GM12878 (cell line): ENCODE measurements around the gene DCAF15. TPM values are rescaled to one million over a fixed set of nuclear protein-coding genes. Genes with fewer than 3 reads are reported as not detected.

ENCODE experiments used
- ATAC-seq: fragments of 200-7000 bp; cut with Tn5 transposase; 3 replicates; pipeline ENCODE4 v1.9.1; 2020; ENCODE audit warnings: mild to moderate bottlenecking, moderate library complexity
- BruUV-seq: library from RNA; stranded (reverse); fragments of 400-500 nt; replicated peaks from 2 replicates; lab custom pipeline; 2021; lab: Mats Ljungman, UMichigan
- CTCF ChIA-PET: fragments of 300-600 bp; sonication (Branson Sonifier 250); formaldehyde crosslinking; extraction: SDS; loops from one replicate; lab custom pipeline; 2021; ENCODE audit warnings: inconsistent platforms; lab: Yijun Ruan, JAX
- POLR2A ChIA-PET: fragments of 350-600 bp; formaldehyde crosslinking; extraction: SDS; loops from one replicate; lab custom pipeline; 2021; ENCODE audit warnings: inconsistent platforms; lab: Charles Lee
- RAD21 ChIA-PET: fragments of 300-600 bp; sonication (Branson Sonifier 250); formaldehyde crosslinking; loops from one replicate; lab custom pipeline; 2023; ENCODE audit warnings: antibody characterized with exemption; ENCODE audit not compliant: unreplicated experiment; lab: Charles Lee
- SMC1A ChIA-PET: fragments of 300-600 bp; sonication (Branson Sonifier 250); formaldehyde crosslinking; loops from one replicate; lab custom pipeline; 2023; ENCODE audit not compliant: unreplicated experiment, uncharacterized antibody; lab: Charles Lee
- DNase-seq: peaks from one replicate; pipeline ENCODE4 v3.0.0-alpha.2; 2011; ENCODE audit warnings: low read depth, low spot score
- FAIRE-seq: peaks from 3 replicates; lab custom pipeline; 2011; peaks lifted over from hg19 to GRCh38; lab: Jason Lieb, UNC
- H2AFZ ChIP-seq: 2 replicates; pipeline ENCODE4 v1.6.0; 2011; ENCODE audit warnings: low read depth, low read length, control low read depth; ENCODE audit not compliant: control insufficient read depth
- H3K27ac ChIP-seq: 2 replicates; pipeline ENCODE4 v1.5.1; 2011; ENCODE audit warnings: control low read depth; ENCODE audit not compliant: control insufficient read depth, insufficient read depth
- H3K27me3 ChIP-seq, 2 experiments: replicated peaks in 1 of 2; 2 replicates each; pipeline versions ENCODE4 v1.6.0 to v1.6.1; 2011; ENCODE audit warnings: low read length in 1 of 2; ENCODE audit not compliant: control insufficient read depth in 2 of 2, insufficient read depth in 2 of 2
- H3K36me3 ChIP-seq, 2 experiments: 2 replicates each; pipeline ENCODE4 v1.5.1; 2011; ENCODE audit warnings: low read length in 1 of 2; ENCODE audit not compliant: control insufficient read depth in 2 of 2, insufficient read depth in 2 of 2
- H3K4me1 ChIP-seq: 2 replicates; pipeline ENCODE4 v1.6.1; 2011; ENCODE audit warnings: mild to moderate bottlenecking, low read length, moderate library complexity, mixed read lengths; ENCODE audit not compliant: control insufficient read depth, insufficient read depth
- H3K4me2 ChIP-seq: 2 replicates; pipeline ENCODE4 v1.6.0; 2011; ENCODE audit warnings: control low read depth; ENCODE audit not compliant: control insufficient read depth, insufficient read depth
- H3K4me3 ChIP-seq: fragments of 200-600 bp; sonication (generic); 2 replicates; pipeline ENCODE4 v1.5.1; 2016
- H3K79me2 ChIP-seq: 2 replicates; pipeline ENCODE4 v1.6.0; 2011; ENCODE audit warnings: low read length; ENCODE audit not compliant: control insufficient read depth, insufficient read depth
- H3K9ac ChIP-seq: 2 replicates; pipeline ENCODE4 v1.8.0; 2011; ENCODE audit warnings: low read length, control low read depth, mixed read lengths; ENCODE audit not compliant: control insufficient read depth, insufficient read depth
- H3K9me3 ChIP-seq: replicated peaks from 3 replicates; pipeline ENCODE4 v1.5.1; 2011; ENCODE audit warnings: mild to moderate bottlenecking, low read length; ENCODE audit not compliant: control insufficient read depth, insufficient read depth
- H4K20me1 ChIP-seq: 2 replicates; pipeline ENCODE4 v1.6.0; 2011; ENCODE audit not compliant: control insufficient read depth, insufficient read depth
- KAT2A ChIP-seq: conservative IDR thresholded peaks from 2 replicates; pipeline ENCODE4 v1.6.1; 2011; ENCODE audit warnings: low read depth, low read length; ENCODE audit not compliant: control insufficient read depth
- NFYB ChIP-seq: IDR thresholded peaks from 2 replicates; pipeline ENCODE4 v1.6.1; 2011; ENCODE audit warnings: low read depth, mild to moderate bottlenecking, low read length, improper control_type of control experiment, moderate library complexity; ENCODE audit not compliant: insufficient read depth
- PAX5 ChIP-seq: IDR thresholded peaks from 2 replicates; pipeline ENCODE4 v1.6.1; 2011; ENCODE audit warnings: low read depth, low read length, borderline replicate concordance
- POLR2AphosphoS2 ChIP-seq: IDR thresholded peaks from 2 replicates; pipeline ENCODE4 v1.6.1; 2011; ENCODE audit warnings: low read depth, mild to moderate bottlenecking, low read length, improper control_type of control experiment, moderate library complexity
- SMC3 ChIP-seq: IDR thresholded peaks from 2 replicates; pipeline ENCODE4 v1.6.1; 2011; ENCODE audit warnings: low read length, improper control_type of control experiment, borderline replicate concordance
- SP1 ChIP-seq: IDR thresholded peaks from one replicate; pipeline ENCODE4 v1.6.1; 2011; ENCODE audit warnings: low read depth, low read length
- TARDBP ChIP-seq: IDR thresholded peaks from 2 replicates; pipeline ENCODE4 v1.6.1; 2016; ENCODE audit warnings: borderline replicate concordance
- TCF12 ChIP-seq: IDR thresholded peaks from 2 replicates; pipeline ENCODE4 v1.6.1; 2011; ENCODE audit warnings: low read depth, mild to moderate bottlenecking, low read length
- ZNF217 ChIP-seq: fragments of 450-650 bp; IDR thresholded peaks from 2 replicates; pipeline ENCODE4 v1.6.1; 2017; ENCODE audit warnings: antibody characterized with exemption, mild to moderate bottlenecking
- ZNF622 ChIP-seq: fragments of 450-650 bp; IDR thresholded peaks from 2 replicates; pipeline ENCODE4 v1.6.1; 2017; ENCODE audit warnings: mild to moderate bottlenecking, inconsistent platforms
- WGBS: methylation state at CpG from one replicate; pipeline ENCODE4 v1.1.6; 2016; ENCODE audit warnings: low lambda C conversion rate; ENCODE audit not compliant: insufficient replicate concordance, insufficient coverage; ENCODE audit errors: missing lambda C conversion rate; 5-methylcytosine and 5-hydroxymethylcytosine counted together
- in situ Hi-C: fragments of 300-500 bp; cut with MboI; formaldehyde crosslinking; loops from 9 replicates; pipeline ENCODE4 v1.14.3; 2018; ENCODE audit warnings: mixed read lengths
- intact Hi-C: fragments of 100-400 bp; cut with micrococcal nuclease; formaldehyde crosslinking; loops from one replicate; pipeline ENCODE4 v1.14.2; 2022; ENCODE audit not compliant: unreplicated experiment
- polyA plus RNA-seq, 11 experiments: library from polyadenylated mRNA; depleted of rRNA in 4 of 11; unstranded in 6 of 11; stranded (reverse) in 5 of 11; fragments of >200 nt; fragmentation: Nextera tagmentation in 4 of 11; fragmentation: Illumina TruSeq in 1 of 11; extraction: Ambion mirVana in 4 of 11; extraction: Trizol in 1 of 11; gene quantifications; 1 replicate in 1 of 11; 2 replicates in 10 of 11; pipeline versions ENCODE4 v1.2.1 to v1.2.3, GENCODE V29; 2011 to 2016; ENCODE audit warnings: inconsistent platforms in 2 of 11, missing spikeins in 2 of 11, low read depth in 1 of 11
- total RNA-seq, 4 experiments: library from RNA; depleted of rRNA in 3 of 4; stranded (reverse); fragments of >200 nt in 3 of 4; fragmentation: Illumina TruSeq in 1 of 4; extraction: Trizol in 1 of 4; gene quantifications; 2 replicates each; pipeline versions ENCODE4 v1.2.1 to v1.2.3, GENCODE V29; 2013 to 2021
- TF ChIP-seq, protein P1 (sequence below): IDR thresholded peaks from 2 replicates; pipeline ENCODE4 v1.6.1; 2011; ENCODE audit warnings: low read depth, mild to moderate bottlenecking, low read length, moderate library complexity, borderline replicate concordance; ENCODE audit errors: extremely low read depth
- TF ChIP-seq, protein P2 (sequence below): IDR thresholded peaks from 2 replicates; pipeline ENCODE4 v1.6.1; 2012; ENCODE audit warnings: low read length, inconsistent platforms
- TF ChIP-seq, protein P3 (sequence below): fragments of 450-650 bp; IDR thresholded peaks from 2 replicates; pipeline ENCODE4 v1.6.1; 2017; ENCODE audit warnings: mild to moderate bottlenecking, moderate library complexity
- TF ChIP-seq, protein P4 (sequence below): fragments of 450-650 bp; IDR thresholded peaks from 2 replicates; pipeline ENCODE4 v1.6.1; 2016; ENCODE audit warnings: mild to moderate bottlenecking, moderate library complexity, borderline replicate concordance

Gene DCAF15
- total and polyA plus RNA-seq, 10 of the 15 experiments (the other 5 are each of a cell fraction or from before 2014, with no cell fraction given) = 0.16 to 63.4 (median 26.6) TPM

DNA sequence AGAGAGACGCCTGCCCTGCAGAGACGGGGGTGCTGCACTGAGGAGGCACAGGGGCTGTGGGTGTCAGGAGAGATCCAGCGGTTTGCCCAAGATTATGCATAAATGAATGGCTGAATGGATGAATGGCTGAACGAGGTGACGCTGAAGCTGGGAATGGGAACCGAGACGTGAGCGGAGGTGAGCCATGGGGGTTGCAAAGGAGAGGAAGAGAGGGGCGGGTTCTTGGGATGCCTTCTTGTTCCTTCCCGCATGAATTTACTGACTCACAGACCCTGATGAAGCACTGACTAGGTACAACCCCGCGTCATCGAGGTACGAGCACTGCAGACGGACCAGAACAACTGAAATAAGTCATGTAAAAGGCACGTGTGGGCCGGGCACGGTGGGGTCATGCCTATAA lies 16.7 kb downstream of the DCAF15 start (continued):
- no peak for TF ChIP-seq POLR2AphosphoS2
- TF ChIP-seq, all 136 proteins: peak for 0

DNA sequence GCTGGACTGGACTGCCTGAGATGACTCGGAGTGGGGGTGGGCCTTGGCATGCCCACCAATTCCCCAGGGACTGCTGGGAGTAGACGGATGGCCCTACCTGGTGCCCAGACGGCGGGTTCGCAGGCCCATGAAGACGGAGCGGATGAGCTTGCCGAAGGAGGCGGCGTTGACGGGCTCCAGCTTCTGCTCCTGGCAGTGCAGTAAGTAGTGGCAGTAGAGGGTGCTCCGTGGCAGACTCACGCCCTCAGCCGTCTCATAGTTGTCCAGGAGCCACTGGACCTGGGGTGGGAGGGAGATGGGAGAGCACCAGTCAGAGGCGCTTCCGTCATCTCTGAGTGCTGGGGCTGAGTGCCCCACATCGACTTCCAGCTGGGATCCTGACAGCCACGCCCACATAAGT lies 17.6 kb downstream of the DCAF15 start:
- Histone ChIP-seq H3K9me3 (no peaks in the 10 kb centered on the region), H3K27ac (no peak overlapping the region), H3K4me3 (no peak overlapping the region), H3K4me2 (no peak overlapping the region), H3K79me2 (no peaks in the 10 kb centered on the region), H4K20me1 (no peaks in the 10 kb centered on the region), H3K36me3 (peaks cover 0 to 5% of the 10 kb centered on the region in 2 experiments; a peak in 3 of 4 replicates), H3K27me3 (no peaks in the 10 kb centered on the region), H2AFZ (no peak overlapping the region), H3K9ac (no peak overlapping the region), H3K4me1 (no peaks in the 10 kb centered on the region)
- ATAC-seq (no peak), FAIRE-seq (no peak), DNase-seq (no peak)
- SMC1A ChIA-PET = no interaction called here
- in situ Hi-C loops (no loop called here), intact Hi-C loops (no loop called here)
- WGBS = 96% methylated on average over 17 of the region's 18 CpGs
- RAD21 ChIA-PET = no interaction called here
- CTCF ChIA-PET = no interaction called here
- POLR2A ChIA-PET = interaction anchor here (0.6 kb wide), 1 partner anchor 37 kb away, joined by 4 read pairs; no protein-coding TSS in a partner anchor
- BruUV-seq = no TSS peak
- TF ChIP-seq ZNF622 (no peak), SP1 (no peak), TCF12 (no peak), NFYB (no peak), KAT2A (no peak), TARDBP (no peak), ZNF217 (no peak), SMC3 (no peak), PAX5 (no peak)
- TF ChIP-seq, protein P1, sequence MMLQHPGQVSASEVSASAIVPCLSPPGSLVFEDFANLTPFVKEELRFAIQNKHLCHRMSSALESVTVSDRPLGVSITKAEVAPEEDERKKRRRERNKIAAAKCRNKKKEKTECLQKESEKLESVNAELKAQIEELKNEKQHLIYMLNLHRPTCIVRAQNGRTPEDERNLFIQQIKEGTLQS = no peak
- TF ChIP-seq, protein P2, sequence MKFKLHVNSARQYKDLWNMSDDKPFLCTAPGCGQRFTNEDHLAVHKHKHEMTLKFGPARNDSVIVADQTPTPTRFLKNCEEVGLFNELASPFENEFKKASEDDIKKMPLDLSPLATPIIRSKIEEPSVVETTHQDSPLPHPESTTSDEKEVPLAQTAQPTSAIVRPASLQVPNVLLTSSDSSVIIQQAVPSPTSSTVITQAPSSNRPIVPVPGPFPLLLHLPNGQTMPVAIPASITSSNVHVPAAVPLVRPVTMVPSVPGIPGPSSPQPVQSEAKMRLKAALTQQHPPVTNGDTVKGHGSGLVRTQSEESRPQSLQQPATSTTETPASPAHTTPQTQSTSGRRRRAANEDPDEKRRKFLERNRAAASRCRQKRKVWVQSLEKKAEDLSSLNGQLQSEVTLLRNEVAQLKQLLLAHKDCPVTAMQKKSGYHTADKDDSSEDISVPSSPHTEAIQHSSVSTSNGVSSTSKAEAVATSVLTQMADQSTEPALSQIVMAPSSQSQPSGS = no peak
- TF ChIP-seq, protein P3, sequence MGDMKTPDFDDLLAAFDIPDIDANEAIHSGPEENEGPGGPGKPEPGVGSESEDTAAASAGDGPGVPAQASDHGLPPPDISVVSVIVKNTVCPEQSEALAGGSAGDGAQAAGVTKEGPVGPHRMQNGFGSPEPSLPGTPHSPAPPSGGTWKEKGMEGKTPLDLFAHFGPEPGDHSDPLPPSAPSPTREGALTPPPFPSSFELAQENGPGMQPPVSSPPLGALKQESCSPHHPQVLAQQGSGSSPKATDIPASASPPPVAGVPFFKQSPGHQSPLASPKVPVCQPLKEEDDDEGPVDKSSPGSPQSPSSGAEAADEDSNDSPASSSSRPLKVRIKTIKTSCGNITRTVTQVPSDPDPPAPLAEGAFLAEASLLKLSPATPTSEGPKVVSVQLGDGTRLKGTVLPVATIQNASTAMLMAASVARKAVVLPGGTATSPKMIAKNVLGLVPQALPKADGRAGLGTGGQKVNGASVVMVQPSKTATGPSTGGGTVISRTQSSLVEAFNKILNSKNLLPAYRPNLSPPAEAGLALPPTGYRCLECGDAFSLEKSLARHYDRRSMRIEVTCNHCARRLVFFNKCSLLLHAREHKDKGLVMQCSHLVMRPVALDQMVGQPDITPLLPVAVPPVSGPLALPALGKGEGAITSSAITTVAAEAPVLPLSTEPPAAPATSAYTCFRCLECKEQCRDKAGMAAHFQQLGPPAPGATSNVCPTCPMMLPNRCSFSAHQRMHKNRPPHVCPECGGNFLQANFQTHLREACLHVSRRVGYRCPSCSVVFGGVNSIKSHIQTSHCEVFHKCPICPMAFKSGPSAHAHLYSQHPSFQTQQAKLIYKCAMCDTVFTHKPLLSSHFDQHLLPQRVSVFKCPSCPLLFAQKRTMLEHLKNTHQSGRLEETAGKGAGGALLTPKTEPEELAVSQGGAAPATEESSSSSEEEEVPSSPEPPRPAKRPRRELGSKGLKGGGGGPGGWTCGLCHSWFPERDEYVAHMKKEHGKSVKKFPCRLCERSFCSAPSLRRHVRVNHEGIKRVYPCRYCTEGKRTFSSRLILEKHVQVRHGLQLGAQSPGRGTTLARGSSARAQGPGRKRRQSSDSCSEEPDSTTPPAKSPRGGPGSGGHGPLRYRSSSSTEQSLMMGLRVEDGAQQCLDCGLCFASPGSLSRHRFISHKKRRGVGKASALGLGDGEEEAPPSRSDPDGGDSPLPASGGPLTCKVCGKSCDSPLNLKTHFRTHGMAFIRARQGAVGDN = no peak
- TF ChIP-seq, protein P4, sequence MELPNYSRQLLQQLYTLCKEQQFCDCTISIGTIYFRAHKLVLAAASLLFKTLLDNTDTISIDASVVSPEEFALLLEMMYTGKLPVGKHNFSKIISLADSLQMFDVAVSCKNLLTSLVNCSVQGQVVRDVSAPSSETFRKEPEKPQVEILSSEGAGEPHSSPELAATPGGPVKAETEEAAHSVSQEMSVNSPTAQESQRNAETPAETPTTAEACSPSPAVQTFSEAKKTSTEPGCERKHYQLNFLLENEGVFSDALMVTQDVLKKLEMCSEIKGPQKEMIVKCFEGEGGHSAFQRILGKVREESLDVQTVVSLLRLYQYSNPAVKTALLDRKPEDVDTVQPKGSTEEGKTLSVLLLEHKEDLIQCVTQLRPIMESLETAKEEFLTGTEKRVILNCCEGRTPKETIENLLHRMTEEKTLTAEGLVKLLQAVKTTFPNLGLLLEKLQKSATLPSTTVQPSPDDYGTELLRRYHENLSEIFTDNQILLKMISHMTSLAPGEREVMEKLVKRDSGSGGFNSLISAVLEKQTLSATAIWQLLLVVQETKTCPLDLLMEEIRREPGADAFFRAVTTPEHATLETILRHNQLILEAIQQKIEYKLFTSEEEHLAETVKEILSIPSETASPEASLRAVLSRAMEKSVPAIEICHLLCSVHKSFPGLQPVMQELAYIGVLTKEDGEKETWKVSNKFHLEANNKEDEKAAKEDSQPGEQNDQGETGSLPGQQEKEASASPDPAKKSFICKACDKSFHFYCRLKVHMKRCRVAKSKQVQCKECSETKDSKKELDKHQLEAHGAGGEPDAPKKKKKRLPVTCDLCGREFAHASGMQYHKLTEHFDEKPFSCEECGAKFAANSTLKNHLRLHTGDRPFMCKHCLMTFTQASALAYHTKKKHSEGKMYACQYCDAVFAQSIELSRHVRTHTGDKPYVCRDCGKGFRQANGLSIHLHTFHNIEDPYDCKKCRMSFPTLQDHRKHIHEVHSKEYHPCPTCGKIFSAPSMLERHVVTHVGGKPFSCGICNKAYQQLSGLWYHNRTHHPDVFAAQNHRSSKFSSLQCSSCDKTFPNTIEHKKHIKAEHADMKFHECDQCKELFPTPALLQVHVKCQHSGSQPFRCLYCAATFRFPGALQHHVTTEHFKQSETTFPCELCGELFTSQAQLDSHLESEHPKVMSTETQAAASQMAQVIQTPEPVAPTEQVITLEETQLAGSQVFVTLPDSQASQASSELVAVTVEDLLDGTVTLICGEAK = no peak
